Left ventricle myocardium superior (tissue), 1 donor: ENCODE measurements around the gene TANGO2. TPM values are rescaled to one million over a fixed set of nuclear protein-coding genes. Genes with fewer than 3 reads are reported as not detected.

Experiments
- ATAC-seq: fragments of 200-7000 bp; cut with Tn5 transposase; one replicate; pipeline ENCODE4 v1.9.1; 2020; ENCODE audit warnings: mild to moderate bottlenecking, moderate library complexity
- DNase-seq: peaks from one replicate; pipeline ENCODE4 v3.0.0-alpha.2; 2020
- intact Hi-C: fragments of 100-400 bp; cut with micrococcal nuclease; formaldehyde crosslinking; loops from one replicate; pipeline ENCODE4 v1.11.0; 2022
- total RNA-seq: library from RNA; stranded (reverse); fragmentation: NEBNext Ultra II Directional; extraction: Animal tissue kit (Norgen Biotek cat#: 25700); gene quantifications from one replicate; pipeline ENCODE4 v1.2.1, GENCODE V29; 2021
- donor health status: DM: no; HTN: yes; CAD: no; lungs with severe emphysema.

Gene TANGO2
- total RNA-seq, 1 donor from 2014 or later: 71.5 TPM

DNA sequence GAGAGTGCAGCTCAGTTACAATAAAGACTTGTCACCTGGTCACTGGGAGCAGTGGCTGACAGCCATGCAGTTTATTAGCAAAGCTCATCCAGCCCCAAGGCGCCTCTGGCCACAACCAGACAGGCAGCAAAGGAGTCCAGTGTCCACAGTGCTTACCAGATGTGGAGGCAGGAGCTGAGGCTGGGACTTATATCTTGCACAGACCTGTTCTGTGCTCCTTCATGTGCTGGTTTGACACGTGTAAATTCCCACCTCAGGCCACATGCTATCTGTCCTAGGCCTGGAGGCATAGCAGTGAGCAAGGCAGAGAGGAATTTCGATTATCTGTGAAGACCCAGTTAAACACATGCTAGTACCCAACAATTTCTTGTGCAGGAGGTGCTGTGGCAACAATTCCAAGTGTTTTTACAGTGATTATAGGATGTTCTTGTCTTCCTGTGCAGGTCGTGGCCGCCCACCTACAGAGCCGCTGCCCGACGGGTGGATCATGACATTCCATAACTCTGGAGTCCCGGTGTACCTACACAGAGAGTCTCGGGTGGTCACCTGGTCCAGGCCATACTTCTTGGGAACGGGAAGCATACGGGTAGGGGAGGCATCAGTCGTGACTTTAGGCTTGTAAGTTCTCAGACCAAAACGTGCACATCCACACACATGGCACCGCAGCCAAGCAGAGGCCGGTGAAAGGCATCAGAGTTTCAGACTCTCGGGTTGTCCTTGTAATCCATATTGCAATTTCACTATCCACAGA, 68.5 kb downstream of the TANGO2 start:
- intact Hi-C loops: no loop called here
- ATAC-seq: no peak
- DNase-seq: peak; percentile 13

DNA sequence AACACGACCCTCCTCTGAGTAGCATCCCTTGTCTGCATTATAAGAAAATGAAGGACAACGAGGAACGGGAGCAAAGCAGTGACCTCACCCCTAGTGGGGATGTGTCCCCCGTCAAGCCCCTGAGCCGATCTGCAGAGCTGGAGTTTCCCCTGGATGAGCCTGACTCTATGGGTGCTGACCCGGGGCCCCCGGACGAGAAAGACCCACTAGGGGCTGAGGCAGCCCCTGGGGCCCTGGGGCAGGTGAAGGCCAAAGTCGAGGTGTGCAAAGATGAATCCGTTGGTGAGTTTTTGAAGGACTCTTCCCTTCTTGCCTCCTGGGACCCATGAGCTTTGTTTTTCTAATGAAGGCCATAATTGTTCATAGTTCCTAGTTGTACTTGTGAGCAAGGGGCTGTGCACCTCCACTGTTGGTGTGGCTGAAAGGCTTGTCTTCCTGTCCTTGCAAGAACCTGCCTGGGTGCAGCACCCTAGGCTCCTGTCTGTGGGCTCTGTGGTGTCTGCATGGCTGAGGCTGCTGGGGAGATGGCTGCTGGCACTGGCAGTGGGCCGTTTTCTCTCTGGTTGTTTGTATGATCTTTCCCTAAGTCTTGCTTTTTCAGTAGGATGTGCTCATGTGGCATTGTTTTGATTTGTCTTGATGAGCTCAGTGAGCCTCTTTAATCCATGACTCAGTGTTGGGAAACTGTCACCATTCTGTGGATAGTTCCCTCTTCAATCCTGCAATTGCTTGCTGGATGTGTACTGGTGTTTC, 69.2 kb downstream of the TANGO2 start:
- DNase-seq (peak; percentile 4), ATAC-seq (no peak)
- intact Hi-C loops: no loop called here

DNA sequence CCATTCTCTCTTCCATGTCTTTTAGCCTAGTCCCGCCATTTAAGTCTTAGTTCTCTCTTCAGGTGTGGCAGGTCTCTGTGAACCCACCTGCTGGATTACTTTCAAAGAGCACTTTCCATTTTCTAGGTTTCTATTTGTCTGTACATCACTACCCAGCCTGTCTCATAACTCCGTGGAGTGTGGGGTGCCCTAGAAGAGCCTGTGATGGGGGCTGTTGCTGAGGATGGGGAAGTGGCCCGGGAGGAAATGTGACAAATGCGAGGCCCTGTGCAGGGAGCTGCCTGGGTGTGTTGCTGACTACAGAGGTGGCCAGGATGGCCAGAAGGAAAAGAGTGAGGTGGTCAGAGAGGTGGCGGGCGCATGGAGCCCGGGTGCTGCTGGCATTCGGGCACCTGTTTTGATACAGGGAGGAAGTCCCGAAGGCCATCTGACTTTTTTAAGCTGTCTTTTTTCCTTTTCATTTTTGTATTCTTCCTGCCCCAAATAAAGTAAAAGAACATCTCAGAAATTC, 69.9 kb downstream of the TANGO2 start:
- peak; percentile 3 for DNase-seq
- intact Hi-C loops: no loop called here
- ATAC-seq: no peak

DNA sequence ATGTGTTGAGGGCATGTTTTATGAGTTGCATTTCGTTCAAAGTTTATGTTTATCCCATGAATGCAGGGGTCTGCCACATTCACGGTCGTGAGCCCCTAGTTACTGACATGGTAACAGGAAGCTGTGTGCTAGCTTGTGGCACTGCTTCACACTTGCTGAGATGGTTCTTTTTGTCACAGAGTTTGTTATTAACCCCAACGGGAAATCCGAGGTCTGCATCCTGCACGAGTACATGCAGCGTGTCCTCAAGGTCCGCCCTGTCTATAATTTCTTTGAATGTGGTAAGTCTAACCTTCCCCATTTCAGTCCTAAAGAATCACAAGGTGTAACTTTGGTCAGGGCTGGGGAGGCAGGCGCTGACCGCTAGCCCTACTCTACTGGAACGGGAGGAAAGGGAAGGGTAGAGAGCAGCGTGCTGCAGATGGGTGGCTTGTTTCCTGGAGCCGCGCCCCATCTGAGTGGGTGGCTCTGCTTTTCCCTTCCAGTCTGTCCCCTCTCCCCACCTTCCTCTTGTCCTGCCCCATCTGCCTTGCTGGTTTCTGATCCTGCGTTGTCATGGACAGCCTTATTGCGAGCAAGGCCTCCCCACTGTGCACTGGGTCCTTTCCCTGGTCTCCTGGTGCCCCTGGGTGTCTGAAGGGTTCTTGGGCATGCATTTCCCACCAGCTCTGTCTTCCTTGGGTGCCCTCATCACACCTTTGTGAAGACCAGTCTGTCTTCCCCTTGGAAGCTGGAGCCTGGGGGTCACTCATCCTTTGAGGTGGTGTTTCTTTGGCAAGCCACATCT, 71.0 kb downstream of the TANGO2 start:
- peak; percentile 13 for DNase-seq
- intact Hi-C loops: no loop called here
- ATAC-seq: no peak

GRCh38 chr22:20092477-20092854, 71.6 kb downstream of the TANGO2 start:
- ATAC-seq: no peak
- DNase-seq: peak; percentile 6
- intact Hi-C loops: no loop called here

GRCh38 chr22:20093418-20094196, 72.7 kb downstream of the TANGO2 start:
- ATAC-seq: peak; percentile 98
- intact Hi-C loops: no loop called here
- peak; percentile 86 for DNase-seq

GRCh38 chr22:20094197-20094807, 73.4 kb downstream of the TANGO2 start:
- intact Hi-C loops: no loop called here
- ATAC-seq (no peak), DNase-seq (peak; percentile 24)

- intact Hi-C loops: no loop called here
- ATAC-seq (no peak), DNase-seq (no peak)
Measured at GRCh38 chr22:20095521-20095920, 74.6 kb downstream of the TANGO2 start.

- DNase-seq (no peak), ATAC-seq (no peak)
- intact Hi-C loops: no loop called here
Measured at GRCh38 chr22:20096574-20097420, 75.9 kb downstream of the TANGO2 start.

DNA sequence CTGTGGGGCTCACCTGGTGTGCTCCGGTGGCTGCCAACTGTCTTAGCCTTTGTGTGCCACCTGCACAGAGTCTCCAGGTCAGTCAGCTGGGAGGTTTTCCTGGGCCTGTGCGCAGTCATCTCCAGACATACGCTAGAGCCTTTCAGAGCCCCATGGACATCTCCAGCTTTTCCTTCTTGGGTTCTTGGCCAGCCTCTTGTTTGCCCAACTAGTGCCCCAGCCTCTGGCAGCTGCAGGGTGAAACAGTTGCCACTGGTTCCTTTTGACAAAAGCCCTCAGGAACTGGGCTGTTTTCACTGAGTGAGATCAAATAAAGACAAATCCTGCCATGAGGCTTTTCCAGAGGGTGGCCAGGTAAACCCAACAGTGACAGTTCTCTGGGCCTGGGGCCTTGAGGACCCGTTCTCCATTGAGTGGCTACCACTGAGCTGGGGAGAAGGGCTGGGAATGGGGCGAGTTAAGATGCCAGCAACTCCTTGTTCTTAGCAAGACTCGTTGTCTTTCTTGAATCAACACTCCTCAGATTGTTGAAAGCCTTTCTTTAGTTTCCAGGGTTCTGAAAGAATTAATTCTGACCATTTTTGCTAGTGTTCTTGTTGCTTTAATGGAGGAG, 78.3 kb downstream of the TANGO2 start:
- DNase-seq (peak; percentile 7), ATAC-seq (no peak)
- intact Hi-C loops: no loop called here

GRCh38 chr22:20101638-20102037, 80.7 kb downstream of the TANGO2 start:
- intact Hi-C loops: no loop called here
- DNase-seq (peak; percentile 11), ATAC-seq (no peak)

DNA sequence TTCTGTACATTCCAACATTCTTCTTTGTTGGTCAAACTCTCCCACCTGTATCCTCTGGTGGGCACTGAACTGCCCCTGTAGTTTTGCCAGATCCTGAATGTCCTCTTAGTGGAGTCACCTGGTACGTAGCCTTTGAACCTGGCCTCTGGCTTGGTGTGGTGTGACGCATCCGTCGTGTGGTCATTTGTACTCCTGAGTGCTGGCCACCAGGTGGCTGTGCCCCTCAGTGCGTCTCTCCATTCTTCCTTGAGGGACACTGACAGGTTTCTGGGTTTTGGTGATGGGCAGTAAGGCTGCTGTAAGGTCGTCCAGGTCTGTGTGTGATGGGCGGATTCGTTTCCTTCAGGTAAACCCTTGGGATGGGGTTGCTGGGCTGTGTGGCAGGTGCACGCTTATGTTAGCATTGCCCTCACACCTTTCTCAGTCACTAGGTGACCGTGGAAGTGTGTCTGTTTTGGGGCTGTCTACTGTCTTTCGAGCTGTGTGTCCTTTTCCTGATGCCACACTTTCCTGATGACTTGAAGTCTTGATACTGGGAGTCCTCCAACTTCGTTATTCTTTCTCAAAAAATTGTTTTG, 81.4 kb downstream of the TANGO2 start:
- intact Hi-C loops: no loop called here
- peak; percentile 19 for DNase-seq

GRCh38 chr22:20105456-20106204, 84.7 kb downstream of the TANGO2 start:
- intact Hi-C loops: no loop called here
- DNase-seq (peak; percentile 7), ATAC-seq (no peak)

More for the DNA sequence above, 81.4 kb downstream of the TANGO2 start:
- no peak for ATAC-seq

DNA sequence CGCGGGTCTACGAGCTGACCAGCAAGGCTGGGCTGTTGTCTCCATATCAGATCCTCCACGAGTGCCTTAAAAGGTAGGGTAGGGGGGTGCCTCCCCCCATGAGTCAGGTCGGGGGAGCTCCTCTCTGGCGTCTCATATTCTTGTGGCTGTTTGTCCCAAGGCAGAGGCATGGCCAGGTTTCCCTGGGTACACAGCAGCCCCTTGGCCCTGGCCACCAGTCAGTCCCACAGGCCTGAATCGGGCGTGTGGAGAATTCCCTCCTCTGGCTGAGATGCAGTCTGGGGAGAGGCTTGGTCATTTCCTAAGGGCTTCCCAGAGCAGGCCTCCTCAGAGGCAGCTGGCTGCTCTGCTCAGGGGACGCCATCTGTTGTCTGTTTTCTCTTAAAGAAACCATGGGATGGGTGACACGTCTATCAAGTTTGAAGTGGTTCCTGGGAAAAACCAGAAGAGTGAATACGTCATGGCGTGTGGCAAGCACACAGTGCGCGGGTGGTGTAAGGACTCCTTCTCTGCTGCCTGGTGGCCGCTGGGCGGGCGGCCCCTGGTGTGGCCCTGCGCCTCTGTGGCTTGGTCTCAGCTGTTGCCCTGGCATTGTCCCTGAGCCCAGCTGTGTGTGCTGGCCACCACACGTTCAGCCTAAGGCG, 85.4 kb downstream of the TANGO2 start:
- no peak for ATAC-seq
- DNase-seq: peak; percentile 9
- intact Hi-C loops: no loop called here

DNA sequence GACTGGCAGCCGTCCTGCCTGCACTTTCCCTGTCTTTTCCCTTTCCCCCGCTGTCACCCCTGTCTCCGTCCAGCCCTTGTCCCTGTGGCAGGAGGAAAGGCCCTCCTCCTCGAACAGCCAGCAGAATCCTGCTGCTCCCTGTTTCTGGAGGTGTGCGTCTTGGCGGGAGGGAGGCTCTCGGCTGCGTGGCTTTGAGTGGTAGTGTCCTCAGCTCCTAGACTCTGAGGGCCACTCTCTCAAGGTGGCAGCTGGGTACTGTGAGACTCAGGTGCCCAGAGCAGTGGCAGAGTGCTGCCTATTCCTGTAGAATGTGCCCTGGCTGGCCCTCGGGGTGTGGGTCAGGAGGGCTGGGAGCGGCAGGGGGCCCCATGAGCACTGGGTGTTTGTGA, 85.9 kb downstream of the TANGO2 start:
- ATAC-seq: no peak
- intact Hi-C loops: no loop called here
- peak; percentile 17 for DNase-seq

GRCh38 chr22:20107471-20107901, 86.6 kb downstream of the TANGO2 start:
- ATAC-seq (no peak), DNase-seq (peak; percentile 15)
- intact Hi-C loops: no loop called here
